GM18526 (cell line): ENCODE measurements around the gene C1QTNF1.

ENCODE experiments used
- POLR2A ChIP-seq: IDR thresholded peaks from 3 replicates; pipeline ENCODE4 v1.6.1; 2011; ENCODE audit not compliant: insufficient read length; ENCODE audit errors: extremely low read depth

Gene C1QTNF1

GRCh38 chr17:79046197-79046915, 22.4 kb downstream of the C1QTNF1 start:
- TF ChIP-seq POLR2A: no peak

- no peak for TF ChIP-seq POLR2A
Observed at GRCh38 chr17:79046916-79047280, 22.9 kb downstream of the C1QTNF1 start.

- no peak for TF ChIP-seq POLR2A
Observed at GRCh38 chr17:79047291-79047920, 23.4 kb downstream of the C1QTNF1 start.

GRCh38 chr17:79047923-79048825, 24.2 kb downstream of the C1QTNF1 start:
- TF ChIP-seq POLR2A: no peak

- no peak for TF ChIP-seq POLR2A
Observed at GRCh38 chr17:79048826-79049755, 25.1 kb downstream of the C1QTNF1 start.

- no peak for TF ChIP-seq POLR2A
Observed at GRCh38 chr17:79049821-79050220, 25.9 kb downstream of the C1QTNF1 start.

- TF ChIP-seq POLR2A: no peak
Observed at GRCh38 chr17:79050551-79050950, 26.6 kb downstream of the C1QTNF1 start.

- no peak for TF ChIP-seq POLR2A
Observed at GRCh38 chr17:79051306-79051705, 27.3 kb downstream of the C1QTNF1 start.

GRCh38 chr17:79052131-79052530, 28.2 kb downstream of the C1QTNF1 start:
- no peak for TF ChIP-seq POLR2A

- no peak for TF ChIP-seq POLR2A
Observed at GRCh38 chr17:79053251-79053925, 29.4 kb downstream of the C1QTNF1 start.

GRCh38 chr17:79054200-79054960, 30.4 kb downstream of the C1QTNF1 start:
- TF ChIP-seq POLR2A: no peak

- TF ChIP-seq POLR2A: no peak
Observed at GRCh38 chr17:79055197-79055596, 31.2 kb downstream of the C1QTNF1 start.

GRCh38 chr17:79057737-79058385, 33.9 kb downstream of the C1QTNF1 start:
- TF ChIP-seq POLR2A: no peak
